ENCODE measurements around the gene LAMA1. TPM values are rescaled to one million over a fixed set of nuclear protein-coding genes. Genes with fewer than 3 reads are reported as not detected.

The LAMA1 gene
- total RNA-seq, 1 donor from 2014 or later = 1.4 TPM

- no peaks in the 10 kb centered on the region for H3K36me3 ChIP-seq
- no peaks in the 10 kb centered on the region for H3K9me3 ChIP-seq
- no peak for DNase-seq
- peaks cover 16% of the 10 kb centered on the region for H3K4me1 ChIP-seq
- TF ChIP-seq CTCF (IDR thresholded peaks at IDR 0.05) = no peak
- ATAC-seq = peak; percentile 40
- intact Hi-C loops (cut with DNase I) = no loop called here
- peaks cover 56% of the 10 kb centered on the region for H3K27me3 ChIP-seq
- no peak overlapping the region for H3K27ac ChIP-seq
- peak overlapping the region; percentile 43 for H3K4me3 ChIP-seq
Observed at GRCh38 chr18:7116792-7117389, 706 bp downstream of the LAMA1 start.

- DNase-seq (no peak), ATAC-seq (no peak)
- H3K9me3 ChIP-seq = no peaks in the 10 kb centered on the region
- no peak overlapping the region for H3K27ac ChIP-seq
- H3K27me3 ChIP-seq = peaks cover 56% of the 10 kb centered on the region
- intact Hi-C loops (cut with DNase I) = no loop called here
- H3K4me1 ChIP-seq = peaks cover 16% of the 10 kb centered on the region
- H3K36me3 ChIP-seq = no peaks in the 10 kb centered on the region
- H3K4me3 ChIP-seq = peak overlapping the region; percentile 43
- no peak for TF ChIP-seq CTCF (IDR thresholded peaks at IDR 0.05)
Observed at GRCh38 chr18:7116001-7116730, 1.4 kb downstream of the LAMA1 start.

- Histone ChIP-seq H3K27ac (no peak overlapping the region), H3K9me3 (no peaks in the 10 kb centered on the region), H3K27me3 (peaks cover 55% of the 10 kb centered on the region), H3K4me1 (peaks cover 16% of the 10 kb centered on the region), H3K36me3 (no peaks in the 10 kb centered on the region), H3K4me3 (no peak overlapping the region)
- no peak for DNase-seq
- intact Hi-C loops (cut with DNase I) = no loop called here
- TF ChIP-seq CTCF (IDR thresholded peaks at IDR 0.05) = no peak
- ATAC-seq = no peak
Observed at GRCh38 chr18:7112936-7113335, 4.7 kb downstream of the LAMA1 start.

GRCh38 chr18:7111134-7111533, 6.5 kb downstream of the LAMA1 start:
- H3K27me3 ChIP-seq = peaks cover 38% of the 10 kb centered on the region
- ATAC-seq = no peak
- intact Hi-C loops (cut with DNase I) = no loop called here

GRCh38 chr18:7105943-7106342, 11.7 kb downstream of the LAMA1 start:
- Histone ChIP-seq H3K4me1 (no peaks in the 10 kb centered on the region), H3K4me3 (no peak overlapping the region), H3K9me3 (no peaks in the 10 kb centered on the region), H3K27me3 (peaks cover 5% of the 10 kb centered on the region), H3K36me3 (no peaks in the 10 kb centered on the region), H3K27ac (no peak overlapping the region)
- TF ChIP-seq CTCF (IDR thresholded peaks at IDR 0.05) = no peak
- no peak for DNase-seq
- ATAC-seq = no peak
- intact Hi-C loops (cut with DNase I) = no loop called here

More at GRCh38 chr18:7111134-7111533, 6.5 kb downstream of the LAMA1 start:
- TF ChIP-seq CTCF (IDR thresholded peaks at IDR 0.05) = no peak
- DNase-seq = no peak
- H3K27ac ChIP-seq = no peak overlapping the region
- H3K36me3 ChIP-seq = no peaks in the 10 kb centered on the region
- no peak overlapping the region for H3K4me3 ChIP-seq
- peaks cover 3% of the 10 kb centered on the region for H3K4me1 ChIP-seq
- no peaks in the 10 kb centered on the region for H3K9me3 ChIP-seq
